ENCODE results near the gene RAD51B. TPM values are rescaled to one million over a fixed set of nuclear protein-coding genes. Genes with fewer than 3 reads are reported as not detected.
A peak's percentile ranks its signal among the peaks of the same experiment; 100 is the strongest.

RAD51B gene
- total RNA-seq, 1 experiment from 2014 or later: 16.7 TPM

- Mint-ChIP-seq H3K27ac (peak overlapping the region in 1 of 3 experiments; percentile 84; a peak in 4 of 7 replicates), H3K4me3 (no peak overlapping the region; a peak in 1 of 5 replicates), H3K4me1 (peaks cover 20 to 34% of the 10 kb centered on the region in 2 experiments), H3K36me3 (ENCODE audit: insufficient read depth in 1 of 3, low read depth in 3 of 3) (no peaks in the 10 kb centered on the region; a peak in 1 of 7 replicates), H3K9me3 (no peaks in the 10 kb centered on the region; a peak in 1 of 5 replicates), H3K27me3 (ENCODE audit: low read depth) (peaks cover 7% of the 10 kb centered on the region; the same call in 1 of the 2 replicates)
- Histone ChIP-seq H4K8ac (replicated peaks; ENCODE audit: insufficient read length, low read depth, low read length) (no peak overlapping the region), H2BK120ac (ENCODE audit: low read depth, low read length, poor library complexity, severe bottlenecking) (no peak overlapping the region), H3K4me2 (ENCODE audit: insufficient read depth, insufficient read length, low read length) (no peak overlapping the region), H3T11ph (ENCODE audit: low read length) (no peak overlapping the region), H4K5ac (ENCODE audit: insufficient read length, low read depth, low read length) (no peak overlapping the region), H3K18ac (ENCODE audit: insufficient read length, low read depth, low read length) (no peak overlapping the region), H3K23me2 (ENCODE audit: insufficient read length, low read depth, low read length, poor library complexity, severe bottlenecking) (no peaks in the 10 kb centered on the region), H2AFZ (ENCODE audit: low read length) (no peak overlapping the region), H3K79me2 (ENCODE audit: insufficient read depth, low read length) (no peaks in the 10 kb centered on the region), H2BK12ac (ENCODE audit: insufficient read length, low read depth, low read length) (no peak overlapping the region), H3K23ac (ENCODE audit: insufficient read length, low read depth, low read length) (no peak overlapping the region), H3K9me3 (ENCODE audit: control insufficient read depth, low read depth, low read length) (no peaks in the 10 kb centered on the region), H4K91ac (ENCODE audit: insufficient read length, low read depth, low read length) (no peak overlapping the region), H3K4ac (ENCODE audit: low read depth, low read length) (no peak overlapping the region), H3K4me1 (ENCODE audit: insufficient read depth, low read length) (peaks cover 4% of the 10 kb centered on the region; the same call in 1 of the 2 replicates), H3K27me3 (ENCODE audit: insufficient read depth, low read length) (no peaks in the 10 kb centered on the region), H3K9ac (ENCODE audit: extremely low read depth, insufficient read length, low read length) (no peak overlapping the region), H2BK15ac (ENCODE audit: low read depth, low read length) (no peak overlapping the region), H3K27ac (ENCODE audit: insufficient read length, low read depth, low read length) (no peak overlapping the region), H3K14ac (ENCODE audit: insufficient read depth, low read length) (no peak overlapping the region), H4K20me1 (ENCODE audit: control insufficient read depth, insufficient read depth, insufficient read length) (no peaks in the 10 kb centered on the region), H2AK5ac (ENCODE audit: insufficient read length, low read length) (no peak overlapping the region), H3K79me1 (ENCODE audit: insufficient read depth, low read depth, low read length, poor library complexity, severe bottlenecking) (no peaks in the 10 kb centered on the region), H2BK5ac (ENCODE audit: insufficient read length, low read length) (no peak overlapping the region), H2BK20ac (ENCODE audit: low read depth, low read length, poor library complexity, severe bottlenecking) (no peak overlapping the region), H3K56ac (ENCODE audit: insufficient read length, low read depth, low read length) (no peak overlapping the region)
- TF ChIP-seq, protein P1, sequence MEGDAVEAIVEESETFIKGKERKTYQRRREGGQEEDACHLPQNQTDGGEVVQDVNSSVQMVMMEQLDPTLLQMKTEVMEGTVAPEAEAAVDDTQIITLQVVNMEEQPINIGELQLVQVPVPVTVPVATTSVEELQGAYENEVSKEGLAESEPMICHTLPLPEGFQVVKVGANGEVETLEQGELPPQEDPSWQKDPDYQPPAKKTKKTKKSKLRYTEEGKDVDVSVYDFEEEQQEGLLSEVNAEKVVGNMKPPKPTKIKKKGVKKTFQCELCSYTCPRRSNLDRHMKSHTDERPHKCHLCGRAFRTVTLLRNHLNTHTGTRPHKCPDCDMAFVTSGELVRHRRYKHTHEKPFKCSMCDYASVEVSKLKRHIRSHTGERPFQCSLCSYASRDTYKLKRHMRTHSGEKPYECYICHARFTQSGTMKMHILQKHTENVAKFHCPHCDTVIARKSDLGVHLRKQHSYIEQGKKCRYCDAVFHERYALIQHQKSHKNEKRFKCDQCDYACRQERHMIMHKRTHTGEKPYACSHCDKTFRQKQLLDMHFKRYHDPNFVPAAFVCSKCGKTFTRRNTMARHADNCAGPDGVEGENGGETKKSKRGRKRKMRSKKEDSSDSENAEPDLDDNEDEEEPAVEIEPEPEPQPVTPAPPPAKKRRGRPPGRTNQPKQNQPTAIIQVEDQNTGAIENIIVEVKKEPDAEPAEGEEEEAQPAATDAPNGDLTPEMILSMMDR (conservative IDR thresholded peaks at IDR 0.05): no peak
- WGBS (ENCODE audit: extremely low coverage, insufficient read length, low lambda C conversion rate): no CpG with 5 or more reads among the region's 7 CpGs
- DNase-seq: no peak
Measured at GRCh38 chr14:68766299-68767247, 947.0 kb downstream of the RAD51B start.
